NT2/D1 (cell line): ENCODE results near the gene PBXIP1.
A peak's percentile ranks its signal among the peaks of the same experiment; 100 is the strongest.

Experiments used
- DNase-seq: peaks from one replicate; pipeline ENCODE4 v3.0.0-alpha.2; 2011; ENCODE audit warnings: low read depth, low spot score
- H3K27me3 ChIP-seq: 2 replicates; pipeline ENCODE4 v1.6.0; 2011; ENCODE audit warnings: mild to moderate bottlenecking; ENCODE audit not compliant: insufficient read length, insufficient read depth
- H3K36me3 ChIP-seq: 2 replicates; pipeline ENCODE4 v1.6.1; 2011; ENCODE audit warnings: mild to moderate bottlenecking, low read length, mixed read lengths; ENCODE audit not compliant: insufficient read depth, insufficient read length
- H3K4me1 ChIP-seq: 2 replicates; pipeline ENCODE4 v1.5.1; 2011; ENCODE audit not compliant: insufficient read depth, insufficient read length
- H3K4me3 ChIP-seq: 2 replicates; pipeline ENCODE4 v1.5.1; 2011; ENCODE audit warnings: low read depth; ENCODE audit not compliant: insufficient read length
- H3K9ac ChIP-seq: 2 replicates; pipeline ENCODE4 v1.6.0; 2011; ENCODE audit warnings: low read depth; ENCODE audit not compliant: insufficient read length
- H3K9me3 ChIP-seq: 2 replicates; pipeline ENCODE4 v1.5.1; 2011; ENCODE audit warnings: mild to moderate bottlenecking, low read length; ENCODE audit not compliant: insufficient read depth
- SUZ12 ChIP-seq: IDR thresholded peaks from 2 replicates; pipeline ENCODE4 v1.6.1; 2011; ENCODE audit not compliant: insufficient read length, insufficient read depth; ENCODE audit errors: extremely low read depth
- YY1 ChIP-seq: IDR thresholded peaks from 2 replicates; pipeline ENCODE4 v1.6.1; 2011; ENCODE audit not compliant: insufficient read length, insufficient read depth
- ZNF274 ChIP-seq: IDR thresholded peaks from 2 replicates; pipeline ENCODE4 v1.6.1; 2011; ENCODE audit warnings: mild to moderate bottlenecking, low read depth, low read length

PBXIP1 gene

GRCh38 chr1:154963643-154964042 lies 7.7 kb upstream of the PBXIP1 start:
- Histone ChIP-seq H3K27me3 (no peaks in the 10 kb centered on the region), H3K36me3 (peaks cover 85% of the 10 kb centered on the region), H3K4me1 (peaks cover 11% of the 10 kb centered on the region)

GRCh38 chr1:154962795-154963330 lies 7.0 kb upstream of the PBXIP1 start:
- H3K9ac ChIP-seq, result peak overlapping the region; percentile 98
- TF ChIP-seq ZNF274, result no peak
- H3K36me3 ChIP-seq, result peaks cover 85% of the 10 kb centered on the region
- H3K4me3 ChIP-seq, result peak overlapping the region; percentile 84
- no peaks in the 10 kb centered on the region for H3K27me3 ChIP-seq
- no peaks in the 10 kb centered on the region; the same call in 1 of the 2 replicates for H3K9me3 ChIP-seq
- peaks cover 9% of the 10 kb centered on the region for H3K4me1 ChIP-seq
- no peak for DNase-seq

More at GRCh38 chr1:154963643-154964042, 7.7 kb upstream of the PBXIP1 start:
- no peak overlapping the region for H3K9ac ChIP-seq
- no peak for TF ChIP-seq SUZ12
- no peak for TF ChIP-seq ZNF274
- no peak for TF ChIP-seq YY1
- no peak for DNase-seq
- H3K4me3 ChIP-seq, result no peak overlapping the region
- H3K9me3 ChIP-seq, result no peaks in the 10 kb centered on the region; the same call in 1 of the 2 replicates

DNA sequence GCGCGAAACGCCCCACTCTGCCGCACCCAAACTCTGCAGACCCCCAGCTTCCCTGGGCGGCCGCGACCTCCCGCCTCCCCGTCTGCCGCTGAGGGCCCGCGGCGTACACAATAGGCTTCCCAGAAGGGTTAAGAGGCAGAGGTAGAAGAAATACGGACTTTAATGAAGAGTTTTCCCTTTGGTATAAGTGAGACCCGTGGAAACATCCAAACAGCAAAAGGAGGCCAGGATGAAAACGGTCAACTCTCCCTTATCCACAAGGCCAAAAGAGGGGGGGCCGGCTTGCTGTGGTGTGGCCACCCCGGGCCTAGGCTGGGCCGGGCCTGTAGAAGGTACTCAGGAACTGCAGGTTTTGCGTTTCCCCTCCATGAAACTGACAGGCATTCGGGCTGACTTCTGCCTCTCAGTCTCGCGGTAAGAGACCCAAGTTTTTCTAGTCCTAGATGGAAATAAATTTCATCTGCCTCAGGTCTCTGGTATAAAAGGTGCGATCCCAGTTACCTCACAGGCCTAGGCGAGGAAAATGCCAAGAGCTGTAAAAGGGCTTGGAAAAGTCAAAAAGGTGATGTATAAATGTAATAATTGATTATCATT lies 6.4 kb upstream of the PBXIP1 start:
- H3K36me3 ChIP-seq, result peaks cover 80% of the 10 kb centered on the region
- TF ChIP-seq YY1 (no peak), ZNF274 (no peak), SUZ12 (no peak)
- H3K27me3 ChIP-seq, result no peaks in the 10 kb centered on the region
- no peaks in the 10 kb centered on the region; the same call in 1 of the 2 replicates for H3K9me3 ChIP-seq
- no peak for DNase-seq
- H3K4me1 ChIP-seq, result peaks cover 6% of the 10 kb centered on the region
- peak overlapping the region; percentile 84 for H3K4me3 ChIP-seq
- H3K9ac ChIP-seq, result peak overlapping the region; percentile 98

GRCh38 chr1:154961207-154962155 lies 5.6 kb upstream of the PBXIP1 start, which contains the start of gene PYGO2:
TSS of gene PYGO2 (minus strand) at chr1:154961782. CDS start at chr1:154961576, 206 bp downstream.
- no peaks in the 10 kb centered on the region; the same call in 1 of the 2 replicates for H3K9me3 ChIP-seq
- H3K27me3 ChIP-seq, result no peaks in the 10 kb centered on the region
- H3K4me1 ChIP-seq, result peaks cover 6% of the 10 kb centered on the region
- TF ChIP-seq YY1, result no peak
- no peak for TF ChIP-seq ZNF274
- TF ChIP-seq SUZ12, result no peak
- peak within 1 kb of the TSS; percentile 84 for H3K4me3 ChIP-seq
- H3K9ac ChIP-seq, result peak within 1 kb of the TSS; percentile 98
- DNase-seq, result no peak
- peaks cover 73% of the 10 kb centered on the region for H3K36me3 ChIP-seq

DNA sequence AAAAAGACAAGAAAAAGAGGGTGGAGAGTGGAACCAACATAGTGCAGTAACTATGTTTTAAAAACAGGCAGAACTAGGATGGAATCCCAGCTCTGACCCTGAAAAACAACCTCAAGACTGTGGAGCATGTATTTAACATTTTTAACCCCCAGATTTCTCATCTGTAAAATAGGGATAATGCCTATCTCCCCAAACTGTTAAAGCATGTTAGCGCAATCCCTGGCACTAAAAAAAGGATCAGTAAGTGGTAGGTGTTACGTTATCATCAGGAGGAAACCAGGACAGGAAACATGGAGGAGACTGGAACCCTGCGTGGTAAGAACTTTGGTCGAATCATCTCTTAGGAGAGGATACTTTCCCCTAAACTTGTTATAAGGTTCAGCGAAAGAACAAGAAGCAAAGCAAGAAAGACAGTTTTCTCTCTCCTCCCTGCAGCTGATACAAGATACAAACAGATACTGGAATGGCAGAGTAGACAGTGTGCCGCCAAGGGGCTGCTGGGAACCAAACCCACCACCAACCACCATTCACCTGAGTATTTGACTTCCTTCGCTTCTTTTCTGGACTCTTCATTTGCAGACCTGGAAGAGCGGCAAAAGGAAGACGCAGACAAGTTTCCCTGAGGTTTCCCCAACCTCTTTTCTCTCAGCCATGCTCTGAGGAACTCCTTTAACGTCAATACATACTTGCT lies 4.7 kb upstream of the PBXIP1 start:
- Histone ChIP-seq H3K4me3 (peak overlapping the region; percentile 84), H3K36me3 (peaks cover 64% of the 10 kb centered on the region), H3K4me1 (peaks cover 6% of the 10 kb centered on the region), H3K9me3 (no peaks in the 10 kb centered on the region; the same call in 1 of the 2 replicates), H3K27me3 (no peaks in the 10 kb centered on the region), H3K9ac (peak overlapping the region; percentile 98)
- TF ChIP-seq ZNF274 (no peak), SUZ12 (no peak), YY1 (no peak)
- DNase-seq, result no peak

- Histone ChIP-seq H3K27me3 (no peaks in the 10 kb centered on the region), H3K9me3 (no peaks in the 10 kb centered on the region; the same call in 1 of the 2 replicates), H3K36me3 (peaks cover 53% of the 10 kb centered on the region), H3K4me3 (no peak overlapping the region), H3K9ac (no peak overlapping the region), H3K4me1 (peaks cover 9% of the 10 kb centered on the region)
- TF ChIP-seq SUZ12 (no peak), ZNF274 (no peak), YY1 (no peak)
- DNase-seq, result no peak
Measured at GRCh38 chr1:154959426-154959780, 3.5 kb upstream of the PBXIP1 start.
